ENCODE data around the gene PLCG1. TPM values are rescaled to one million over a fixed set of nuclear protein-coding genes. Genes with fewer than 3 reads are reported as not detected.
"Not testable (repeated sequence)": the region's sequence is repeated elsewhere in the genome, so short reads cannot be mapped to it uniquely, and the experiment has no call there.

The PLCG1 gene
- total RNA-seq, 1 experiment from 2014 or later, result 33.2 TPM

DNA sequence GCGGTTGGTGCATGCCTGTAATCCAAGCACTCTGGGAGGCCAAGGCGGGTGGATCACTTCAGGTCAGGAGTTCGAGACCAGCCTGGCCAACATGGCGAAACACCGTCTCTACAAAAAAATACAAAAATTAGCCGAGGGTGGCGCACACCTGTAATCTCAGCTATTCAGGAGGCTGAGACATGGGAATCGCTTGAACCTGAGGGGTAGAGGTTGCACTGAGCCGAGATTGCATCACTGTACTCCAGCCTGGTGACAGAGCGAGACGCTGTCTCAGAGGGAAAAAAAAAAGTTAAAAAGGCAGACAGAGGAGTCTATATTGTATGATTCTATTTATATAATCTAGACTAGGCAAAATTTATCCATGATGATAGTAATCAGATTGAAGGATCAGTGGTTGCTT lies 27.3 kb upstream of the PLCG1 start:
- Mint-ChIP-seq H3K9me3 (ENCODE audit: unreplicated experiment) (no peaks in the 10 kb centered on the region), H3K27ac (ENCODE audit: low read depth, unreplicated experiment) (no peak overlapping the region), H3K4me1 (ENCODE audit: insufficient read depth, unreplicated experiment) (peaks cover 5% of the 10 kb centered on the region), H3K4me3 (ENCODE audit: unreplicated experiment) (no peak overlapping the region), H3K27me3 (ENCODE audit: insufficient read depth, unreplicated experiment) (no peaks in the 10 kb centered on the region), H3K36me3 (ENCODE audit: insufficient read depth, unreplicated experiment) (peaks cover 85% of the 10 kb centered on the region)
- no TSS peak for BruUV-seq (replicated peaks)
- TF ChIP-seq, protein P1, sequence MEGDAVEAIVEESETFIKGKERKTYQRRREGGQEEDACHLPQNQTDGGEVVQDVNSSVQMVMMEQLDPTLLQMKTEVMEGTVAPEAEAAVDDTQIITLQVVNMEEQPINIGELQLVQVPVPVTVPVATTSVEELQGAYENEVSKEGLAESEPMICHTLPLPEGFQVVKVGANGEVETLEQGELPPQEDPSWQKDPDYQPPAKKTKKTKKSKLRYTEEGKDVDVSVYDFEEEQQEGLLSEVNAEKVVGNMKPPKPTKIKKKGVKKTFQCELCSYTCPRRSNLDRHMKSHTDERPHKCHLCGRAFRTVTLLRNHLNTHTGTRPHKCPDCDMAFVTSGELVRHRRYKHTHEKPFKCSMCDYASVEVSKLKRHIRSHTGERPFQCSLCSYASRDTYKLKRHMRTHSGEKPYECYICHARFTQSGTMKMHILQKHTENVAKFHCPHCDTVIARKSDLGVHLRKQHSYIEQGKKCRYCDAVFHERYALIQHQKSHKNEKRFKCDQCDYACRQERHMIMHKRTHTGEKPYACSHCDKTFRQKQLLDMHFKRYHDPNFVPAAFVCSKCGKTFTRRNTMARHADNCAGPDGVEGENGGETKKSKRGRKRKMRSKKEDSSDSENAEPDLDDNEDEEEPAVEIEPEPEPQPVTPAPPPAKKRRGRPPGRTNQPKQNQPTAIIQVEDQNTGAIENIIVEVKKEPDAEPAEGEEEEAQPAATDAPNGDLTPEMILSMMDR (IDR thresholded peaks at IDR 0.05; ENCODE audit: unreplicated experiment), result no peak
- POLR2A ChIA-PET, result interaction anchor here (0.6 to 1.1 kb wide), 2 partner anchors 15 to 24 kb away, joined by 3 to 4 read pairs; no protein-coding TSS in a partner anchor
- intact Hi-C loops (cut with micrococcal nuclease), result no loop called here
- DNase-seq (ENCODE audit: unreplicated experiment), result no peak
- CTCF ChIA-PET, result interaction anchor here (0.6 to 4.8 kb wide), 8 partner anchors 9 to 230 kb away, joined by 3 to 26 read pairs (median 6); no protein-coding TSS in a partner anchor

DNA sequence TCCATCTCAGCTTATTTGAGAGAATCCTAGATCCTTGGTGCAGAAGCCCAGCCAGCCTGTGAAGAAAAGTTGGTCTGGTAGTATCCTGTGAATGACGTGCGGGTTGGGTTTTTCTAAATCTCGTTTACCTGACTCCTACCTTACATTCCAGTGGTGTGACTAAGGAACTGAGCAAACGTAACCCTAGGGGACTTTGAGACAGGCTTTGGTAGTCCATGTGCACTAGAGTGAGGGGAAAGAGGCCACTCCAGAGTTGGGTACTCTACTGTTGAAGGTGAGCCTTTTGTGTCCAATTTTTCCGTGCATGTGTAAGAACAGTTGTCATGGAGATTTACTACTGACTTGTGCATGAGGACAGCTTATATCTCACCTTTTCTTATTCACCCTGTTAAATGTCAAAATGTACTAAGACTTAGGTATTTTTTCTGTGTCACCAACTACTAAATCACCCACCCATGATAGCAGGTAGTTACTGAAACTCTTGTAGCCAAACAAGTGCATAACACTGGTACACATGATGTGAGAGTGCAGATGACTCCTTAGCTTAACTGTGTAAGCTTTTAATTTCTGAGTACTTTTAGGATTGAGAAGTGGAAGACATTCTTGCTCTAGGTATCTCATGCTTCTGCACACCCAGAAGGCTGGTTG lies 26.3 kb upstream of the PLCG1 start:
- CTCF ChIA-PET, result interaction anchor here (0.6 to 4.8 kb wide), 9 partner anchors 8 to 228 kb away, joined by 3 to 26 read pairs (median 5); no protein-coding TSS in a partner anchor

DNA sequence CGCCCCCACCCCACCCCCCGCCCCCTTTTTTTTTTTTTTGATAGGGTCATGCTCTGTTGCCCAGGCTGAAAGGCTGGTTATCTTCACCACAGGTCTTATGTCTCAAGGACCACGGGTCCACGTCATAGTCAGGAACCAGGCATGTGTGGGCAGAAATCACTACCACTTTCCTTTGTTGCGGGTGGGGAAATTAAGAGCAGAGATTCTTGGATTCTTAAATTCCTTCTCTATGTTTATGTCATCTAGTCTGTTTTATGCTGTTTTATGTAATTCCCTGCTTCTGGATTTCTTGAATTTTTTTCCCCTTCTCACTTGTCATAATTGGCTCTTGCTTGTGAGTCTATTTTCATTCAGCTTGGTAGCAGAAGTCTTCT lies 25.8 kb upstream of the PLCG1 start:
- no peaks in the 10 kb centered on the region for H3K27me3 Mint-ChIP-seq (ENCODE audit: insufficient read depth, unreplicated experiment)
- intact Hi-C loops (cut with micrococcal nuclease), result no loop called here
- POLR2A ChIA-PET, result interaction anchor here (1.2 kb wide), 1 partner anchor 23 kb away, joined by 3 read pairs; no protein-coding TSS in a partner anchor
- no peak overlapping the region for H3K4me3 Mint-ChIP-seq (ENCODE audit: unreplicated experiment)
- no peak for DNase-seq (ENCODE audit: unreplicated experiment)
- no peaks in the 10 kb centered on the region for H3K9me3 Mint-ChIP-seq (ENCODE audit: unreplicated experiment)
- peak overlapping the region; percentile 55 for H3K27ac Mint-ChIP-seq (ENCODE audit: low read depth, unreplicated experiment)
- TF ChIP-seq, protein P1 (IDR thresholded peaks at IDR 0.05; ENCODE audit: unreplicated experiment), result no peak
- H3K36me3 Mint-ChIP-seq (ENCODE audit: insufficient read depth, unreplicated experiment), result peaks cover 89% of the 10 kb centered on the region
- BruUV-seq (replicated peaks), result no TSS peak
- peaks cover 5% of the 10 kb centered on the region for H3K4me1 Mint-ChIP-seq (ENCODE audit: insufficient read depth, unreplicated experiment)
- CTCF ChIA-PET, result interaction anchor here (0.7 to 4.8 kb wide), 7 partner anchors 9 to 1829 kb away, joined by 3 to 26 read pairs (median 7); no protein-coding TSS in a partner anchor

More for the DNA sequence above, 26.3 kb upstream of the PLCG1 start:
- no peak for DNase-seq (ENCODE audit: unreplicated experiment)
- Mint-ChIP-seq H3K4me3 (ENCODE audit: unreplicated experiment) (no peak overlapping the region), H3K4me1 (ENCODE audit: insufficient read depth, unreplicated experiment) (peaks cover 5% of the 10 kb centered on the region), H3K27ac (ENCODE audit: low read depth, unreplicated experiment) (no peak overlapping the region), H3K27me3 (ENCODE audit: insufficient read depth, unreplicated experiment) (no peaks in the 10 kb centered on the region), H3K9me3 (ENCODE audit: unreplicated experiment) (no peaks in the 10 kb centered on the region), H3K36me3 (ENCODE audit: insufficient read depth, unreplicated experiment) (peaks cover 85% of the 10 kb centered on the region)
- TF ChIP-seq, protein P1 (IDR thresholded peaks at IDR 0.05; ENCODE audit: unreplicated experiment), result no peak
- POLR2A ChIA-PET, result interaction anchor here (0.9 to 1.2 kb wide), 3 partner anchors 9 to 23 kb away, joined by 3 to 4 read pairs (median 3); no protein-coding TSS in a partner anchor
- no TSS peak for BruUV-seq (replicated peaks)
- intact Hi-C loops (cut with micrococcal nuclease), result no loop called here

GRCh38 chr20:41116282-41116956 lies 20.9 kb upstream of the PLCG1 start:
- H3K4me3 Mint-ChIP-seq (ENCODE audit: unreplicated experiment), result no peak overlapping the region
- intact Hi-C loops (cut with micrococcal nuclease), result no loop called here
- H3K4me1 Mint-ChIP-seq (ENCODE audit: insufficient read depth, unreplicated experiment), result peaks cover 14% of the 10 kb centered on the region
- CTCF ChIA-PET, result interaction anchor here (0.8 to 2.0 kb wide), 6 partner anchors 21 to 224 kb away, joined by 3 to 7 read pairs (median 4); partner anchors contain the start of gene LPIN3
- BruUV-seq (replicated peaks), result no TSS peak
- no peaks in the 10 kb centered on the region for H3K27me3 Mint-ChIP-seq (ENCODE audit: insufficient read depth, unreplicated experiment)
- POLR2A ChIA-PET, result interaction anchor here (0.7 to 1.5 kb wide), 3 partner anchors 11 to 124 kb away, joined by 3 read pairs; no protein-coding TSS in a partner anchor
- H3K9me3 Mint-ChIP-seq (ENCODE audit: unreplicated experiment), result no peaks in the 10 kb centered on the region
- no peak overlapping the region for H3K27ac Mint-ChIP-seq (ENCODE audit: low read depth, unreplicated experiment)
- no peak for DNase-seq (ENCODE audit: unreplicated experiment)
- peaks cover 90% of the 10 kb centered on the region for H3K36me3 Mint-ChIP-seq (ENCODE audit: insufficient read depth, unreplicated experiment)
- TF ChIP-seq, protein P1 (IDR thresholded peaks at IDR 0.05; ENCODE audit: unreplicated experiment), result no peak

- H3K36me3 Mint-ChIP-seq (ENCODE audit: insufficient read depth, unreplicated experiment), result peaks cover 89% of the 10 kb centered on the region
- peaks cover 14% of the 10 kb centered on the region for H3K4me1 Mint-ChIP-seq (ENCODE audit: insufficient read depth, unreplicated experiment)
- H3K27ac Mint-ChIP-seq (ENCODE audit: low read depth, unreplicated experiment), result peak overlapping the region; percentile 23
- DNase-seq (ENCODE audit: unreplicated experiment); H3K27me3 Mint-ChIP-seq (ENCODE audit: insufficient read depth, unreplicated experiment); H3K4me3 Mint-ChIP-seq (ENCODE audit: unreplicated experiment); intact Hi-C loops (cut with micrococcal nuclease); H3K9me3 Mint-ChIP-seq (ENCODE audit: unreplicated experiment); BruUV-seq (replicated peaks): not testable (repeated sequence)
- CTCF ChIA-PET, result interaction anchor here (0.6 to 1.8 kb wide), 8 partner anchors 8 to 293 kb away, joined by 3 to 13 read pairs (median 4); partner anchors contain the start of gene PLCG1
- POLR2A ChIA-PET, result interaction anchor here (0.6 to 1.8 kb wide), 7 partner anchors 10 to 1396 kb away, joined by 3 to 8 read pairs (median 3); partner anchors contain the start of gene LPIN3
These were observed 19.2 kb upstream of the PLCG1 start for GRCh38 chr20:41118159-41118558.
